Skeletal muscle tissue (tissue), 4 donors: Measurements from ENCODE around the gene LEF1. TPM values are rescaled to one million over a fixed set of nuclear protein-coding genes. Genes with fewer than 3 reads are reported as not detected.

ENCODE experiments used
- H3K27ac ChIP-seq: one replicate; pipeline ENCODE4 v1.7.0; 2013; ENCODE audit warnings: mild to moderate bottlenecking, low read depth, low read length, inconsistent platforms
- H3K27me3 ChIP-seq, 3 donors: one replicate each; pipeline ENCODE4 v1.7.0; 2013; ENCODE audit warnings: low read length in 3 of 3; ENCODE audit not compliant: control insufficient read depth in 3 of 3, insufficient read depth in 3 of 3
- H3K36me3 ChIP-seq, 3 donors: one replicate each; pipeline ENCODE4 v1.7.0; 2013; ENCODE audit warnings: low read length in 3 of 3; ENCODE audit not compliant: control insufficient read depth in 3 of 3, insufficient read depth in 3 of 3
- H3K4me1 ChIP-seq, 3 donors: one replicate each; pipeline ENCODE4 v1.7.0; 2013; ENCODE audit warnings: low read length in 3 of 3, mild to moderate bottlenecking in 3 of 3; ENCODE audit not compliant: control insufficient read depth in 3 of 3, insufficient read depth in 3 of 3
- H3K4me3 ChIP-seq, 3 donors: one replicate each; pipeline ENCODE4 v1.7.0; 2013; ENCODE audit warnings: low read length in 3 of 3
- H3K9ac ChIP-seq, 3 donors: one replicate each; pipeline ENCODE4 v1.7.0; 2013; ENCODE audit warnings: low read length in 3 of 3, mild to moderate bottlenecking in 3 of 3, moderate library complexity in 2 of 3, low read depth in 1 of 3
- H3K9me3 ChIP-seq, 3 donors: one replicate each; pipeline ENCODE4 v1.7.0; 2013; ENCODE audit warnings: low read length in 3 of 3; ENCODE audit not compliant: control insufficient read depth in 3 of 3
- total RNA-seq: library from RNA; depleted of rRNA; stranded (reverse); fragments of >200 nt; gene quantifications from one replicate; pipeline ENCODE4 v1.2.3, GENCODE V29; 2014
- donor health status: Osteomylitis.

Gene LEF1
- total RNA-seq, 1 donor from 2014 or later = 4.7 TPM

DNA sequence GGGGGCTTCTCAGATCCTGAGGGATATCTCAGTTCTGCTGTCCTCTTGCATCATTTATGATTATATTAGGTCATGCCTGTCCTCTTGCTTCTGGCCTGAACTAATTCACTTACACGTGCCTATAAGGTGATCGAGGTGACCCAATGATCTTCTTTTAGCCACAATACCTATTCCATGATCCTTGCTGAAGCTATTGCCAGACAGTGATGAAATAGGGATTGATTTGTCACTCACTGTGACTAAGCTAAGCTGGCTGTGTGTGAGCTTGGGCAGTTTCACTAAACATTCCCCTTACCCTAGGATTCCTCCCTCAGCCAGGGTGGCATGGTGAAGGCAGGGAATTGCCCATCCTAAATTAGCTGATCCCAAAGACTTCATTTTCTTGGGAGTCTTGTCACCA, 160.0 kb downstream of the LEF1 start:
- peaks cover 2 to 9% (median 9%) of the 10 kb centered on the region in 3 donors for H3K36me3 ChIP-seq
- no peaks in the 10 kb centered on the region for H3K9me3 ChIP-seq
- H3K27me3 ChIP-seq = no peaks in the 10 kb centered on the region
- no peak overlapping the region for H3K4me3 ChIP-seq
- peak overlapping the region in 2 of 3 donors; percentile 55 to 67 for H3K9ac ChIP-seq
- peak overlapping the region; percentile 90 for H3K27ac ChIP-seq
- H3K4me1 ChIP-seq = peaks cover 39 to 58% (median 45%) of the 10 kb centered on the region in 3 donors

- H3K27ac ChIP-seq = peak overlapping the region; percentile 90
- peaks cover 2 to 9% (median 8%) of the 10 kb centered on the region in 3 donors for H3K36me3 ChIP-seq
- H3K9ac ChIP-seq = no peak overlapping the region
- no peak overlapping the region for H3K4me3 ChIP-seq
- H3K9me3 ChIP-seq = no peaks in the 10 kb centered on the region
- peaks cover 37 to 63% (median 47%) of the 10 kb centered on the region in 3 donors for H3K4me1 ChIP-seq
- H3K27me3 ChIP-seq = no peaks in the 10 kb centered on the region
Measured at GRCh38 chr4:108007984-108008383, 160.7 kb downstream of the LEF1 start.

DNA sequence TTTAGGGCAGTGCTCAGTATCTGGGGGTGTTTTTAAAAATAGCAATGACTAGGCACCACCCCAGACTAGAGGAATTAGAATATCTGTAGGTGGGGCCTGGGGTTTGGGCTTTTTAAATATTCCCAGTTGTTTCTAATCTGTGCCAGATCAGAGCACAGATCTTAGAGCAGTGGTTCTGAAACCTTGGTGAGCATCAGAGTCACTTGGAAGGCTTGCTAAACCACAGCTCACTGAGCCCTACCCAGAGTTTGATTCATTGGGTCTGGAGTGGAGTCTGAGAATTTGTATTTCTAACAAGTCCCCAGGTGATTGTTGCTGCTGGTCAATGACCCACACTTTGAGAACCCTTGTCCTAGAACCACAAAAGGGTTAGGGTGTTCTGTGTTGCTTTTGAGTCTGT, 162.4 kb downstream of the LEF1 start:
- Histone ChIP-seq H3K27me3 (no peaks in the 10 kb centered on the region), H3K9ac (no peak overlapping the region), H3K4me1 (peaks cover 37 to 69% (median 54%) of the 10 kb centered on the region in 3 donors), H3K36me3 (peaks cover 2 to 3% (median 2%) of the 10 kb centered on the region in 3 donors), H3K27ac (peak overlapping the region; percentile 90), H3K4me3 (no peak overlapping the region), H3K9me3 (no peaks in the 10 kb centered on the region)

DNA sequence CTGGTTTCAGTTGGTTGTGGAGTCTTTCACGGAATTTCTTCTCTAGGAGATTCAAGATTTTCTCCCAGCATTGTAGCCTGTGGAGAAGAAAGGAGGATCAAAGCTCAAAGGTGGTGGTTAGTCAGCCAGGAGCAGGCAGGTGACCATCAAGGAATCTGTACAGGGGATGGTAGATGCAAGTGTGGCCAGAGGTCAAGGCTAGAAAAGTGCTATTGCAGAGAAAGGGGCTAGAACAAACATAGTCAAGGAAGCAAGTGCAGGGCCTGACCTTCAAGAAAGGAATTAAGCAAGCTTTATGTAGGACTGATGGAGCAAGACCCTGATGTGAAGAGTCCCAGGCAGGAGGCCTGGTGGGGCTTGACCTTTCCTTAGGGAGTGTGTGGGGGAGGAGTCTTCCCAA, 162.9 kb downstream of the LEF1 start:
- Histone ChIP-seq H3K4me3 (peak overlapping the region in 1 of 3 donors; percentile 25), H3K9ac (peak overlapping the region in 1 of 3 donors; percentile 11), H3K27ac (peak overlapping the region; percentile 90), H3K27me3 (no peaks in the 10 kb centered on the region), H3K9me3 (no peaks in the 10 kb centered on the region), H3K4me1 (peaks cover 37 to 72% (median 57%) of the 10 kb centered on the region in 3 donors), H3K36me3 (peaks cover 0 to 2% (median 0%) of the 10 kb centered on the region in 3 donors)

- Histone ChIP-seq H3K4me3 (no peak overlapping the region), H3K9ac (no peak overlapping the region), H3K27me3 (no peaks in the 10 kb centered on the region), H3K27ac (peak overlapping the region; percentile 48), H3K36me3 (no peaks in the 10 kb centered on the region), H3K4me1 (peaks cover 41 to 79% (median 68%) of the 10 kb centered on the region in 3 donors), H3K9me3 (no peaks in the 10 kb centered on the region)
Measured at GRCh38 chr4:108004646-108005045, 164.1 kb downstream of the LEF1 start.

GRCh38 chr4:108003982-108004515, 164.7 kb downstream of the LEF1 start:
- peak overlapping the region; percentile 48 for H3K27ac ChIP-seq
- H3K9ac ChIP-seq = no peak overlapping the region
- no peaks in the 10 kb centered on the region for H3K36me3 ChIP-seq
- H3K4me3 ChIP-seq = peak overlapping the region in 2 of 3 donors; percentile 13 to 15
- H3K9me3 ChIP-seq = no peaks in the 10 kb centered on the region
- H3K4me1 ChIP-seq = peaks cover 47 to 82% (median 69%) of the 10 kb centered on the region in 3 donors
- H3K27me3 ChIP-seq = no peaks in the 10 kb centered on the region

DNA sequence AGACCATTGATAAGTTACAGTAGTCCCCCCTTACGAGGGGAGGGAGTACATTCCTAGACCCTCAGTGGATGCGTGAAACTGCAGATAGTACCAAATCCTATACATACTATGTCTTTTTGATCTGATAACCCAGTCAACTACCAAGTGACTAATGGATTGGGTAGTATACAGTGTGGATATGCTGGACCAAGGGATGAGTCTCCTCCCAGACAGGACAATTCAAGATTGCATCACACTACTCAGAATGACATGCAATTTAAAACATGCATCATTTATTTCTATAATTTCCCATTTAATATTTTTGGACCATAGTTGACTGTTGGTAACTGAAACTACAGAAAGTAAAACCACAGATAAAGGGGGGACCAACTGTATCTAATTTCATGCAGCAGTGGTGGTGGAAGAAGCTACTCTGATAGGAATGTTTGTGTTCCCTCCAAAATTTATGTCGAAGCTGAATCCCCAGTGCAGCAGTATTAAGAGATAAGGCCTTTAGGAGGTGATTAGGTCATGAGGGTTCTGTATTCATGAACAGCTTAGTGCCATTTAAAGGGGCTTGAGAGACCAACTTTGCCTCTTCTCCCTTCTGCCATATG, 167.1 kb downstream of the LEF1 start:
- no peaks in the 10 kb centered on the region for H3K27me3 ChIP-seq
- H3K4me3 ChIP-seq = no peak overlapping the region
- no peaks in the 10 kb centered on the region for H3K36me3 ChIP-seq
- peaks cover 58 to 85% (median 76%) of the 10 kb centered on the region in 3 donors for H3K4me1 ChIP-seq
- peak overlapping the region; percentile 98 for H3K27ac ChIP-seq
- H3K9me3 ChIP-seq = no peaks in the 10 kb centered on the region
- H3K9ac ChIP-seq = no peak overlapping the region

GRCh38 chr4:107999932-108000539, 168.7 kb downstream of the LEF1 start:
- no peaks in the 10 kb centered on the region for H3K9me3 ChIP-seq
- peak overlapping the region; percentile 98 for H3K27ac ChIP-seq
- H3K36me3 ChIP-seq = no peaks in the 10 kb centered on the region
- H3K9ac ChIP-seq = no peak overlapping the region
- peak overlapping the region in 1 of 3 donors; percentile 8 for H3K4me3 ChIP-seq
- no peaks in the 10 kb centered on the region for H3K27me3 ChIP-seq
- peaks cover 55 to 82% (median 78%) of the 10 kb centered on the region in 3 donors for H3K4me1 ChIP-seq

- Histone ChIP-seq H3K9ac (peak overlapping the region; percentile 33 to 77 (median 52)), H3K27ac (peak overlapping the region; percentile 98), H3K4me1 (peaks cover 55 to 85% (median 81%) of the 10 kb centered on the region in 3 donors)
Measured at GRCh38 chr4:107997794-107998193, 170.9 kb downstream of the LEF1 start.

More at GRCh38 chr4:107997794-107998193, 170.9 kb downstream of the LEF1 start:
- no peaks in the 10 kb centered on the region for H3K9me3 ChIP-seq
- H3K27me3 ChIP-seq = no peaks in the 10 kb centered on the region
- H3K4me3 ChIP-seq = peak overlapping the region; percentile 6 to 52 (median 49)
- no peaks in the 10 kb centered on the region for H3K36me3 ChIP-seq
